Stomach (tissue), 4 donors: ENCODE measurements around the gene GFAP.

Experiments used
- EP300 ChIP-seq: sonication (generic); formaldehyde crosslinking; IDR thresholded peaks from one replicate; pipeline ENCODE4 v1.6.1; 2017; ENCODE audit warnings: antibody characterized with exemption
- POLR2A ChIP-seq, 4 donors: fragments of 450-650 bp; IDR thresholded peaks; one replicate each; pipeline ENCODE4 v1.6.1; 2016; ENCODE audit warnings: antibody characterized with exemption in 4 of 4, control low read depth in 2 of 4, mild to moderate bottlenecking in 1 of 4, moderate library complexity in 1 of 4
- TF ChIP-seq, protein P1 (sequence below), 7 experiments: fragments of 450-650 bp in 4 of 7; fragments of 200-600 bp in 3 of 7; sonication (generic) in 3 of 7; IDR thresholded peaks; one replicate each; pipeline ENCODE4 v1.5.1; 2016 to 2019; ENCODE audit warnings: antibody characterized with exemption in 7 of 7, control low read depth in 2 of 7, mild to moderate bottlenecking in 1 of 7

GRCh38 chr17:44940317-44940716 is 25.0 kb upstream of the GFAP start:
- TF ChIP-seq, protein P1, sequence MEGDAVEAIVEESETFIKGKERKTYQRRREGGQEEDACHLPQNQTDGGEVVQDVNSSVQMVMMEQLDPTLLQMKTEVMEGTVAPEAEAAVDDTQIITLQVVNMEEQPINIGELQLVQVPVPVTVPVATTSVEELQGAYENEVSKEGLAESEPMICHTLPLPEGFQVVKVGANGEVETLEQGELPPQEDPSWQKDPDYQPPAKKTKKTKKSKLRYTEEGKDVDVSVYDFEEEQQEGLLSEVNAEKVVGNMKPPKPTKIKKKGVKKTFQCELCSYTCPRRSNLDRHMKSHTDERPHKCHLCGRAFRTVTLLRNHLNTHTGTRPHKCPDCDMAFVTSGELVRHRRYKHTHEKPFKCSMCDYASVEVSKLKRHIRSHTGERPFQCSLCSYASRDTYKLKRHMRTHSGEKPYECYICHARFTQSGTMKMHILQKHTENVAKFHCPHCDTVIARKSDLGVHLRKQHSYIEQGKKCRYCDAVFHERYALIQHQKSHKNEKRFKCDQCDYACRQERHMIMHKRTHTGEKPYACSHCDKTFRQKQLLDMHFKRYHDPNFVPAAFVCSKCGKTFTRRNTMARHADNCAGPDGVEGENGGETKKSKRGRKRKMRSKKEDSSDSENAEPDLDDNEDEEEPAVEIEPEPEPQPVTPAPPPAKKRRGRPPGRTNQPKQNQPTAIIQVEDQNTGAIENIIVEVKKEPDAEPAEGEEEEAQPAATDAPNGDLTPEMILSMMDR (IDR thresholded peaks at IDR 0.05) = no peak
- TF ChIP-seq EP300 = no peak
- TF ChIP-seq POLR2A (IDR thresholded peaks at IDR 0.05) = no peak
